KOPT-K1 (cell line): ENCODE data around the gene KIF26B.

Source experiments
- H3K27ac ChIP-seq: fragments of 200-600 bp; sonication (generic); 2 replicates; pipeline ENCODE4 v1.5.1; 2016; ENCODE audit warnings: antibody characterized with exemption, mild to moderate bottlenecking, low read depth, low read length; ENCODE audit not compliant: poor library complexity, severe bottlenecking
- H3K36me3 ChIP-seq: fragments of 200-600 bp; sonication (generic); 2 replicates; pipeline ENCODE4 v1.5.1; 2017; ENCODE audit warnings: antibody characterized with exemption, mild to moderate bottlenecking, low read length, moderate library complexity; ENCODE audit not compliant: insufficient read depth
- H3K9me3 ChIP-seq: fragments of 200-600 bp; sonication (generic); 2 replicates; pipeline ENCODE4 v1.5.1; 2017; ENCODE audit warnings: antibody characterized with exemption, low read length, mild to moderate bottlenecking; ENCODE audit not compliant: insufficient read depth, poor library complexity, severe bottlenecking

Gene KIF26B

DNA sequence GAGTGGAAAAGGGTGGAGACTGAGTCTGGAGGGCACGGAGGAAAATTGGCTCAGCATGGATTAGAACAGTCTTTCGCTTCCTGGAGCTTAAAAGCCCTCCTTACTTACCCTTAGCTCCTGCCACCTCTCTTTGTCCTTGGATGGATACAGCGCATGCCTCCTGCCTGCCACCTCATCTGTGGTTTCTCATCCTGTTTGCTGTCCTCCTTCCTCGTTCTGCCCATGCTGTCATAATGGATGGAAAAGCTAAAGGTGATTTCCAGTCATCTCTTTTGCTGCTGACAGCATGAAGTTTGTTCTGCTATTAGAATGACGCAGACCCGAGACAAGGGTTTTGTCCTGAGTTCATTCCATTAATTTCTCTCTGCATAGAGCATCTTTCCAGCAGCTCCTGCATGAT, 425.9 kb downstream of the KIF26B start:
- H3K36me3 ChIP-seq = no peaks in the 10 kb centered on the region
- H3K9me3 ChIP-seq = no peaks in the 10 kb centered on the region
- H3K27ac ChIP-seq = no peak overlapping the region

DNA sequence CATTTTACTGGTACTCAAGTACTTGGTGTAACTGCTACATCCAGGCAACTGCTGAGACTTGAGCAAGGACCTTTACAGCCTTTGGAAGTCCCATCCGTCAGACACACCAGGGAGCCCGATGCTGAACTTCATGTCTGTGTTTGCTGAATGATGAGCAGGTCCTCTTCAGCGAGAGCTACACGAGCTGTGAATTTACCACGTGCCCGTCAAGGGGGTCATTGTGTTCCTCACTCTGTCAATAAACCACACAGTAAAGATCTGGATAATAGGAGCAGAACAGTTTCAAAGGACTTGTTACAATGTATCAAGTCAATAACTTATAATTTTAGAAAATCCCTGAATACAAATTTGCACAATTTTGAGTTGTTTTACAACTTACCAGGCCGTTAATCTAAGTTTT, 427.2 kb downstream of the KIF26B start:
- Histone ChIP-seq H3K27ac (no peak overlapping the region), H3K9me3 (no peaks in the 10 kb centered on the region), H3K36me3 (no peaks in the 10 kb centered on the region)

DNA sequence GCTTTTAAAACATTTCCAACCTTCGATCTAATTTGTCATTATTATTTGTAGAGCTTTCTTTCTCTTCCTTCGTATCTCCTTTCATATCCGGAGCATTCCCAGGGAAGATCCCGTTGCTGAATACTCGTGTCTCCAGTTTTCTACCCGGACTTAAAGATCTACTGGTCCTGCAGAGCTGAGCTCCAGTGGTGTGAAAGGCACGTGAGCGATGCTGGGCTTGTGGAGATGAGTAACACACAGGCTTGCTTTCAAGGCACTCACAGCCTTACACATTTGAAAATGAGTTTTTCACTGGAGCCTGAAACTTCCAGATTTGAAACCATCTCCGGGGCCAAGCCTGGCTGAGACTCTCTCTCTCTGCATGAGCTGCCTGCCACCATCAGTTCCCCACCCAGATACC, 428.3 kb downstream of the KIF26B start:
- Histone ChIP-seq H3K27ac (no peak overlapping the region), H3K9me3 (no peaks in the 10 kb centered on the region), H3K36me3 (no peaks in the 10 kb centered on the region)

DNA sequence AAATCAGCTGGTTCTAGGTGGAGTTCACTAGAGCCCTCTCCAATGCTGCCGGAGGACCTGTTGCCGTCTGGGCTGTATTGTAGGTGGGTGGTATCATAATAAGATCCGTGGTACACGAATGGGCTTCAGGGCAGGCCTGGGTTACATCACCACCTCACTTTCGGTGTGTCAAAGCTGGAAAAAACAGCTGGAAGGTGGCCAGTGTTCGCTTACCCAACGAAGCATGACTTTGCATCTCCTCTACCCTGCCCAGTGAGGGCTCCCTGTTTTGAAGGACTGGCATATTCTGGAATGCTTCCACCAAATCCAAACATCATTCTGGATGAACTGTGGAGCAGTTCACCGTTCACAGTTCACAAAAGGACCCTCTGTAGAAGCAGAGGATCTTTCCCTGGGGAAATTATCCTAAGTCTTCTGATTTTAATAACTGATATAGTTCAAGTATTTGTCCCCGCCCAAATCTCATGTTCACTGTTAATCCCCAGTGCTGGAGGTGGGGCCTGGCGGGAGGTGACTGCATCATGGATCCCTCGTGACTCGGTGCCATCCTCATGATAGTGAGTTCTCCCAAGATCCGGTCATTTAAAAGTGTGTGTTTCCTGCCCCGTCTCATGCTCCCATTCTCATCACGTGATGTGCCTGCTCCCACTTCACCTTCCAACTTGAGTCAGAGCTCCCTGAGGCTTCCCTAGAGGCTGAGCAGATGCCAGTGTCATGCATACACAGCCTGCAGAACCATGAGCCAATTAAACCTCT, 429.0 kb downstream of the KIF26B start:
- Histone ChIP-seq H3K36me3 (no peaks in the 10 kb centered on the region), H3K27ac (no peak overlapping the region), H3K9me3 (no peaks in the 10 kb centered on the region)

DNA sequence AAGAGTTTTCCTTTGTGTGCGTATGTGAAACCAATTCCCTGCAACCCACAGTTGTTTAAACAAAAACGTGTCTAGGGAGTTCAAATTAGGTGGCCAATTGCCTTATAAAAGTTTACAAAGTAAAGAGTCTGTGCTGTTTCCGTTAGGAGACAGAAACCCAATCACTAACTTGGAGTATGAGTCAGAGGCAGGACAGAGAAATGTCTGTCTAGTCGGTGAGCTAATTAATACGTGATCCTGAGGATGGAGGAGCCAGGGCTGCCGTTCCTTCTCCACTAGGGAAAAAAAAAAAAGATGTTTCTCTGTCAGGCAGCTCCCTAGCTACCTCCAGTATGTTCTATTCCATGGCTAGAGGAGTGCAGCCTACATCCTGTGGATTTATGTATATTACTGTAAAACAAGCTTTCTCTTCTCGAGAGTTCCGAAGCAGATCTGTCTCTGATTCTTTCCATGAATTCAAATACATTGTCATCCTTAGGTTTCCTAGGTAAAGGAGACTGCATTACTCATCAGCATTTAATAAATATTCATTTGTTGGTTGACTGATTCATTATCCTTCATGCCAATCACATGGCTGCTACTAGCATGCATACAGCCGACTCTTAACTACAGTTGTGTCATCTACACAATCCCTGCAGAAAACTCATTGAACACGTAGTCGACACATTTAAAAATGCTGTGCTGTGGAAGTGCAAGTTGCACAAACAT, 430.6 kb downstream of the KIF26B start:
- Histone ChIP-seq H3K36me3 (no peaks in the 10 kb centered on the region), H3K27ac (no peak overlapping the region), H3K9me3 (no peaks in the 10 kb centered on the region)

DNA sequence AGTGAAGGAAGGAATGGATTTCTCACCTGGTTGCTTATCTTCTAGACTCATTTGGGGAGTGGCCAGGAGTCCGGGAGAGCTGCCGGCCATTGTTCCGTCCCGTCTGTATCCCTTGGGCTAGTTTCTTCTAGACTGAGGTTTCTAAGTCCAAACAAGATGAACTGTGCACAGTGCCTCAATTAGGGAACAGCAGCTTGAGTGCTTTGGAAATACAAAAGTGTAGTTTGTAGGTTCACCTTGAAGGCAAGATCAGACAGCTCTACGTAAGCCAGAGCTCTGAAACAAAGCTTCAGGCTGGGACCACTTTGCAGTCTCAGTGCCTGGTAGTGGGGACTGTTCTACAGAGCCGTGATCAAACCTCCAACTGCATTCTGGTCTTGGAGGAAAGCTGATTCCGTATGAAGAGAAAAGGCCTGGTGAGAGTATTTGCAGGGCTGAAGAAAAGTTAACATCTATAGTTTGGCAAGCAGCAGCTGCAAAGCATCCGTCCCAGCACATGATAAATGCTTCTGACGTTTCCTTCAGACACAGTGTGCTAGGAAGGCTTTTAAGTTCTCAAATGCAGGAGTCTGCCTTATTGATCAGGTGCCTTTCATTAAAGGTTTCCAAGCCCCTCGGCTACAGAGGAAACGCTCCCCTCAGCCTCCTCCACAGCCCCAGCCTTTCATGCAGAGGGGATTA, 432.8 kb downstream of the KIF26B start:
- Histone ChIP-seq H3K36me3 (no peaks in the 10 kb centered on the region), H3K27ac (no peak overlapping the region), H3K9me3 (no peaks in the 10 kb centered on the region)

DNA sequence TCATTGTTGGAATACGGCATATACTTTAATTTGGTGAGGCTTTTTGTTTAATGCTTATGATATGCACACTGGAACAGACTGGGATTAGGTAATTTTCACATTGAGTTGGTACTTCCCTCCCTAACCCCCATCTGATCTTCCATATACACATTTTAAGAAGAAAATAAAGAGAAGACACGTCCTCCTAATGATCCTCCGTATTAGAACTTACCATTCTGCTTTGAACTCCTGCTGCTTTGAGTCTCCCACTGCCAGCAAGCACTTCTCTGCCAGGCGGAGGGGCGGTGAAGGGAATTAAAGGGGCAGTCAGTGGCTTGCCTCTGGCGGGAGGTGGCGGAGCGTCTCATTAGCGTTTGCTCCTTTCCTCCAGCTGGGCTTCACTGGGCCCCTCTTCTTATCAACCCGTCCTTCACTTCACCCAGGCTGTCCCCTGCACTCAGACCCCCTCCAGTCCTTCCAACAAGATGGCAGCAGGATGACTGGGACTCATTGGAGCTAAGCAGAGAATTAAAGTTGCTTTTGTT, 433.4 kb downstream of the KIF26B start:
- no peaks in the 10 kb centered on the region for H3K9me3 ChIP-seq
- H3K27ac ChIP-seq = no peak overlapping the region
- H3K36me3 ChIP-seq = no peaks in the 10 kb centered on the region

DNA sequence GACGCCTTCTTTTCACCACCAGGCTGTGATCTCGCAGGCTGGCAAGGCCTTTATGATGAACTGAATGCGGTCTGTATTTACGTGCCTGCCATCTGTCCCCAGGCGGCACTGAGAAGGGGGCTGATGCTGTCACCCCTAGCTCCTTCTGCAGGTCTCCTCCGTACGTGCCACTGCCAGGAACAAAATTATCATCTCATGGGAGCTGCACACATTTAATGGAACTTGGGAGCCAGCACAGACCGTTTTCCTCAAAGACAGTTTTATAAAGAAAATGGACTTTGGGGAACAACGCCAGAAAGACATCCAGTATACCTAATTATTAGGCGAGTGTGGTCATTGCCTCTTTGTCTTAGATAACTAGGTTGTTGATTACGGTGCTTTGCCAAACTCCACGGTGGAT, 434.5 kb downstream of the KIF26B start:
- no peaks in the 10 kb centered on the region for H3K36me3 ChIP-seq
- no peaks in the 10 kb centered on the region for H3K9me3 ChIP-seq
- no peak overlapping the region for H3K27ac ChIP-seq

DNA sequence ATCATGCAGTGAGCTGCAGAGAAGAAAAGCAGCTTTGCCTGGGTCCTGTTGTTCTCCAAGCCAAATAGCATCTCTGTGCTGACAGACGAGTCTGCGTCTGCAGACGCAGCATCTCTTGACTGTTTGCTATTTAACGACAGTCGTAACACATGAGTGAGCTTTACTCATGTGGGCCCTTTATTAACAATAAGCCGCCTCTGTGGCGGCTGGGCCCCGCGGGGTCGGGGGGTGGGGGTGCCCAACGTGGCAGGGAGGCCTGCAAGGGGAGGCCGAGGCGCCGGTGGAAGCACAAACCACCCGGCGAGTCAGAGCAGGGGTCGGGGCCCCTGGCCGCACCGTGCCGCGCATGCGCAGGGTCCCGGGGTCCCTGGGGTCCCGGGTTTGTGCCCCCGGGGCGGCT, 435.1 kb downstream of the KIF26B start:
- Histone ChIP-seq H3K36me3 (no peaks in the 10 kb centered on the region), H3K9me3 (no peaks in the 10 kb centered on the region), H3K27ac (no peak overlapping the region)

DNA sequence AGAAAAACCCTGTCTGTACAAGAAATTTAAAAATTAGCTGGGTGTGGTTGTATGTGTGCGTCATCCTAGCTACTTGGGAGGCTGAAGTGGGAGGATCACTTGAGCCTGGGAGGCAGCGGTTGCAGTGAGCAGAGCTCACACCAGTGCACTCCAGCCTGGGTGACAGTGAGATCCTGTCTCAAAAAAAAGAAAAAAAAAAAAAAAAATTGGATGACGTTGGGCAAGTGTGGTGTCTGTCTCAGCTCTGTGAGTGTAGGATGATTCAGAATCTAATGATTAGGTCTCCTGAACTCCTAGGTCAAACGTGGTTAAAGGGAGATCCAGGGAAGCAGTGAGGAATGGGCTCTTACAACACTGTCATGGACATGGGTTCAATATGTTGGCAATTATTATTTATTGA, 435.9 kb downstream of the KIF26B start:
- no peaks in the 10 kb centered on the region for H3K9me3 ChIP-seq
- no peak overlapping the region for H3K27ac ChIP-seq

DNA sequence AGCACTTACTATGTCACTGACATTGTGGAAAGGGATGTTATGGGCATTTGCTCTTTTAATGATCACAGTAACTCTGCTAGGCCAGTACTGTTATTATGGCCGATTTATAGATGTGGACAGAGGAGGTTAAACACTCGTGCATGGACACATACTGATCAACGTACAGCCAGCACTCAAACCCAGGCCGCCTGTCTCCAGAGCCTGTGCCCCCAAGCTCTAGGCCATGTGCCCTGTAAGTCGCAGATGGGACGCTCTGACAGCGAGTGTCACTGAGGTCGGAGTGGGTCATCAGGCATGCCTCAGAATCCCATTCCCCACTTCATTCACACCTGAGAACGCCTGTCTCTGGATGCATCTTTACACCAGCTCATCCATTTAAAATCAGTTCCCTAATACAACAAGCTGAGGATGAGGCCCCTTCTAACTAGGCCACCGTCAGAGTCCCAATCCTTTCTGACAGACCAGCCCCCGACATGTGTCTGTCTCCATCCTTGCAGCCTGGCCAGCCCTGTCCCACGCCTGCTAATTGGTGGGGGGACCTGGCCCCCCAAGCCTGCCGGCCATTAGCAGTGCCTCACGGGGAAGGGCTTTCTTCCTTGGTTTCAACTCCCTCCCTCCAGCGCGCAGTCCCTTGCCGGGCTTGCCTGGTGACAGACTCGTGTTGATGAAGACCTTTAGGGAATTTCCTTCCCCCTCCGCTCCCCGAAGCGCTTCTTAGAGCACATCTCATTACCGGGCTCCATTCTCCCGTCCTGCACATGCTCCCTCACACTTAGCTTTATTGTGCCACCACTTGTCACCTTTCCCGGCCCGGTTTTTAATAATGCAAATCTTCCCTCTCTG, 436.8 kb downstream of the KIF26B start:
- no peaks in the 10 kb centered on the region for H3K36me3 ChIP-seq
- H3K27ac ChIP-seq = no peak overlapping the region
- no peaks in the 10 kb centered on the region for H3K9me3 ChIP-seq

More for the DNA sequence above, 435.9 kb downstream of the KIF26B start:
- H3K36me3 ChIP-seq = no peaks in the 10 kb centered on the region

DNA sequence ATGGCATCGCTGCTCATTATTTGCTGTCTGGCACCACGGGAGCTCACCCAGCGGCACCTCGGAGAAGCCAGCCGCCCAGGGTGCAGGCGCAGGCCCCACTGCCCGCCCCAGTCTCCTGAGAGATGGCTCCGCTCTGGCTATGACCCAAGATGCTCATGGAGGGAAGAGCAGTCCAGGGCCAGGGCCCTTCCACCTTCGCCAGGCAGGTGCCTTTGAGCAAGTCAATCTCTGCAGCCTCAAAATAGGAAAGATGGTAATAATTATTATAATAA, 437.3 kb downstream of the KIF26B start:
- no peak overlapping the region for H3K27ac ChIP-seq
- H3K36me3 ChIP-seq = no peaks in the 10 kb centered on the region
- H3K9me3 ChIP-seq = no peaks in the 10 kb centered on the region

DNA sequence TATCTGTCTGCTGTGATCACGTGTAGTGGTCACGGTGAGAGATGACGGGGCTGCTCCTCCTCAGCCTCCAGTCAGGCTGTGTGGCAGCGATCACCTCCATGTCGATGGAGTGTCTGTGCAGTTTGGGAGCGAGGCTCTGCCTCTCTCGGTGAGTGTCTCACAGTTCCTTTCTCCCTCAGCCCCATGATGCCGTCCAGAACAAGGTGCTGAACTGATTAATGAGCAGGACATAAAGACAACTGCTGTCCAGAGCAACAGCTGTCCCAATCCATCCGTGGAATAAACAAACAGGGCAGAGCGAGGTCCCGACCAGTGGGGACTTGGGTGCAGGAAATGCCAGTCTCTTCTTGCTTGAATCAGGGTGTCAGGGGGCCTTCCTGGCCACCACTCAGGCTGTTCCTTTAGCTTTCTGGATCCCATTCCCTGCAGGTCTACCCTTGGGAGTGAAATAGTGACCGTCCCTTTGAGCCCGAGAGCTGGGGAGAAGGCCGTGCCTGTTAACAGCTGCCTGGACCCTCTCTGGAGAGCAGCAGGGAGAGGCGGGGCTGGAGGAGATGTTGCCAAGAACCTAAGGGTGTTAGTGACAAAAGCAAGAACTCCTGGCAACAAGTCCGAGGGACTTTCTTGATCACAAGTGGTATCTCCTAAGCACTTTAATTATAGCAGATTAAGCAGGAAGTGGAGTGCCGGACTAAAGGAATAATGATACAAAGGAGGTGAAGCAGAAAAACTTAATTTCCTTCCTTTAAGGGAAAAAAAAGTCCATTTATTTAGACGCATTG, 443.9 kb downstream of the KIF26B start:
- Histone ChIP-seq H3K36me3 (no peaks in the 10 kb centered on the region), H3K9me3 (peaks cover 6% of the 10 kb centered on the region), H3K27ac (no peak overlapping the region)

DNA sequence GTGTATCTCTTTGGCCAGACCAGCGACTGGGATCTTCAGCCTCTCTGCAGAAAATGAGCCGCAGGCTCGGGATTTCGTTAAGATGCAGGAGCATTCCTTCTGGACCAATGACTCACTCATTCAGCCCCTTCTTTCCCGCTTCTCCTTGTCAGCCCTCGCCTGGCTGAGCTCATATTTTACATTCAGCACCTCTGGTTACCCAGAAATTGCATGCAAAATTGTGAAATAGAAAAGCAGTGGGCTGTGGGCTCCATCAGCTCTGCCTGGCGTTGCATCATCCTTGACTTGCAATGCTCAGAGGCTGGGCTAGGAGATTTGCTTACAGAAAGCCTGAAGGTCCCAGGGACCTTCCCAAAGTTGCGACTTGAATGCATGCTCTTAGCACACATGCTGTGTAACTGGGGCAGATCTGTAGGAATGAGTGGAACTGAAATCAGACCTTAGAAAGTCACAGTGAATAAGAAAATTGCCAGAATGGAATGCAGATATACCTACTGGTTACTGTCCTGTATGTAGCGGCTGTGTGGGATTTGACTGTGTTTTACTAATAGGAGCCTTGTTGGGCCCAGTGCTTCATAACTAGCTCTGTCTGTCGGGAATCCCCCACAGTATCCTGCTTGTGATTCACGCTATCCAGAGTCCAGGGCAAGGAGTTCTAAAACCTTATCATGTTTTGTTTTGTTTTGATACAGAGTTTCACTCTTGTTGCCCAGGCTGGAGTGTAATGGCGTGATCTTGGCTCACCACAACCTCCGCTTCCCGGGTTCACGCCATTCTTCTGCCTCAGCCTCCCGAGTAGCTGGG, 444.8 kb downstream of the KIF26B start:
- H3K36me3 ChIP-seq = no peaks in the 10 kb centered on the region
- no peak overlapping the region for H3K27ac ChIP-seq
- peaks cover 6% of the 10 kb centered on the region for H3K9me3 ChIP-seq
